MM.1S (cell line): ENCODE data around the gene HACE1.

ENCODE experiments used
- DNase-seq: peaks from one replicate; pipeline ENCODE4 v3.0.0-alpha.2; 2015
- H2AFZ ChIP-seq: fragments of 300-600 bp; sonication (generic); 2 replicates; pipeline ENCODE4 v1.6.0; 2016; ENCODE audit warnings: antibody characterized with exemption, low read length
- H3F3A ChIP-seq: fragments of 300-600 bp; sonication (generic); 2 replicates; pipeline ENCODE4 v1.6.1; 2016; ENCODE audit warnings: mild to moderate bottlenecking, antibody characterized with exemption, low read length, moderate library complexity, mixed read lengths; ENCODE audit not compliant: insufficient read depth
- H3K27ac ChIP-seq: fragments of 300-600 bp; sonication (generic); 2 replicates; pipeline ENCODE4 v1.5.1; 2016; ENCODE audit warnings: mild to moderate bottlenecking, low read length
- H3K27me3 ChIP-seq: fragments of 300-600 bp; sonication (generic); replicated peaks from 2 replicates; pipeline ENCODE4 v1.6.0; 2016; ENCODE audit warnings: low read length; ENCODE audit not compliant: insufficient read depth
- H3K36me3 ChIP-seq: fragments of 300-600 bp; sonication (generic); replicated peaks from 2 replicates; pipeline ENCODE4 v1.6.1; 2016; ENCODE audit warnings: mild to moderate bottlenecking, low read length, mixed read lengths; ENCODE audit not compliant: insufficient read depth
- H3K4me1 ChIP-seq: fragments of 300-600 bp; sonication (generic); 2 replicates; pipeline ENCODE4 v1.6.1; 2016; ENCODE audit warnings: low read length, mixed read lengths
- H3K4me2 ChIP-seq: fragments of 300-600 bp; sonication (generic); 2 replicates; pipeline ENCODE4 v1.6.0; 2016; ENCODE audit warnings: low read depth, low read length
- H3K4me3 ChIP-seq: fragments of 300-600 bp; sonication (generic); 2 replicates; pipeline ENCODE4 v1.5.1; 2016; ENCODE audit warnings: low read length, mixed read lengths
- H3K79me2 ChIP-seq: fragments of 300-600 bp; sonication (generic); 2 replicates; pipeline ENCODE4 v1.6.1; 2016; ENCODE audit warnings: mixed run types, low read length, mixed read lengths
- H3K9ac ChIP-seq: fragments of 300-600 bp; sonication (generic); 2 replicates; pipeline ENCODE4 v1.6.1; 2016; ENCODE audit warnings: low read length, mixed read lengths
- H3K9me2 ChIP-seq: fragments of 300-600 bp; sonication (generic); replicated peaks from 2 replicates; pipeline ENCODE4 v1.6.1; 2016; ENCODE audit warnings: mild to moderate bottlenecking, low read length, mixed read lengths; ENCODE audit not compliant: insufficient read depth
- H3K9me3 ChIP-seq: fragments of 300-600 bp; sonication (generic); replicated peaks from 2 replicates; pipeline ENCODE4 v1.6.1; 2016; ENCODE audit warnings: mild to moderate bottlenecking, low read length, mixed read lengths; ENCODE audit not compliant: insufficient read depth
- H4K20me1 ChIP-seq: fragments of 300-600 bp; sonication (generic); 2 replicates; pipeline ENCODE4 v1.6.1; 2016; ENCODE audit warnings: mild to moderate bottlenecking, low read length, moderate library complexity, mixed read lengths; ENCODE audit not compliant: insufficient read depth
- CTCF ChIP-seq: fragments of 300-600 bp; sonication (generic); IDR thresholded peaks from 2 replicates; pipeline ENCODE4 v1.5.1; 2016; ENCODE audit warnings: antibody characterized with exemption, low read length, mixed read lengths
- EZH2 ChIP-seq: fragments of 300-600 bp; sonication (generic); optimal IDR thresholded peaks from 2 replicates; pipeline ENCODE3; 2017; ENCODE audit warnings: low read depth, mild to moderate bottlenecking, antibody characterized with exemption, low read length, mixed read lengths
- EZH2phosphoT487 ChIP-seq: fragments of 300-600 bp; sonication (generic); IDR thresholded peaks from 2 replicates; pipeline ENCODE4 v1.6.1; 2018; ENCODE audit warnings: antibody characterized with exemption, low read length

Gene HACE1

GRCh38 chr6:104689551-104690205 lies 170.0 kb downstream of the HACE1 start:
- Histone ChIP-seq H3K9ac (no peak overlapping the region), H2AFZ (no peak overlapping the region), H3K27ac (no peak overlapping the region)

GRCh38 chr6:104688283-104688969 lies 171.3 kb downstream of the HACE1 start:
- Histone ChIP-seq H3K9me3 (no peaks in the 10 kb centered on the region), H3K4me3 (no peak overlapping the region), H3K79me2 (no peaks in the 10 kb centered on the region), H3K27me3 (no peaks in the 10 kb centered on the region), H3F3A (no peaks in the 10 kb centered on the region), H4K20me1 (no peaks in the 10 kb centered on the region), H3K9ac (no peak overlapping the region), H3K4me1 (no peaks in the 10 kb centered on the region), H2AFZ (no peak overlapping the region), H3K9me2 (no peaks in the 10 kb centered on the region), H3K36me3 (no peaks in the 10 kb centered on the region), H3K4me2 (no peak overlapping the region), H3K27ac (no peak overlapping the region)
- no peak for DNase-seq
- TF ChIP-seq EZH2phosphoT487 (no peak), EZH2 (no peak), CTCF (no peak)

More at GRCh38 chr6:104689551-104690205, 170.0 kb downstream of the HACE1 start:
- H3K9me3 ChIP-seq: no peaks in the 10 kb centered on the region
- TF ChIP-seq EZH2phosphoT487 (no peak), CTCF (no peak), EZH2 (no peak)
- H3K36me3 ChIP-seq: no peaks in the 10 kb centered on the region
- no peaks in the 10 kb centered on the region for H3K4me1 ChIP-seq
- no peaks in the 10 kb centered on the region for H3F3A ChIP-seq
- no peaks in the 10 kb centered on the region for H3K9me2 ChIP-seq
- no peak overlapping the region for H3K4me2 ChIP-seq
- H3K79me2 ChIP-seq: no peaks in the 10 kb centered on the region
- no peaks in the 10 kb centered on the region for H4K20me1 ChIP-seq
- H3K4me3 ChIP-seq: no peak overlapping the region
- no peak for DNase-seq
- no peaks in the 10 kb centered on the region for H3K27me3 ChIP-seq

GRCh38 chr6:104686550-104687175 lies 173.1 kb downstream of the HACE1 start:
- no peak overlapping the region for H3K4me2 ChIP-seq
- no peaks in the 10 kb centered on the region for H3K9me3 ChIP-seq
- no peak overlapping the region for H3K4me3 ChIP-seq
- H3K27ac ChIP-seq: no peak overlapping the region
- H3F3A ChIP-seq: no peaks in the 10 kb centered on the region
- no peaks in the 10 kb centered on the region for H3K4me1 ChIP-seq
- no peaks in the 10 kb centered on the region for H4K20me1 ChIP-seq
- H2AFZ ChIP-seq: no peak overlapping the region
- no peaks in the 10 kb centered on the region for H3K27me3 ChIP-seq
- no peaks in the 10 kb centered on the region for H3K9me2 ChIP-seq
- DNase-seq: no peak
- H3K36me3 ChIP-seq: no peaks in the 10 kb centered on the region
- H3K9ac ChIP-seq: no peak overlapping the region
- no peak for TF ChIP-seq CTCF
- no peak for TF ChIP-seq EZH2
- no peak for TF ChIP-seq EZH2phosphoT487
- no peaks in the 10 kb centered on the region for H3K79me2 ChIP-seq
